ENCODE data around the gene TMPRSS11F. TPM values are rescaled to one million over a fixed set of nuclear protein-coding genes. Genes with fewer than 3 reads are reported as not detected.

The TMPRSS11F gene
- total RNA-seq, 3 donors from 2014 or later = not detected

- H3K4me1 ChIP-seq = no peaks in the 10 kb centered on the region
- no peak for DNase-seq (ENCODE audit: low spot score in 2 of 2)
- intact Hi-C loops (cut with DNase I; ENCODE audit: low total_unique reads) = loop anchor here (10.0 kb wide), 1 partner anchor 1263 kb away; no protein-coding TSS in a partner anchor
- no peaks in the 10 kb centered on the region for H3K36me3 ChIP-seq
- no peaks in the 10 kb centered on the region for H3K27me3 ChIP-seq
- no peaks in the 10 kb centered on the region for H3K9me3 ChIP-seq
- TF ChIP-seq POLR2AphosphoS5 (IDR thresholded peaks at IDR 0.05) (no peak), CTCF (IDR thresholded peaks at IDR 0.05) (no peak), POLR2A (IDR thresholded peaks at IDR 0.05) (no peak)
- H3K27ac ChIP-seq = no peak overlapping the region
- H3K4me3 ChIP-seq = no peak overlapping the region
Measured at GRCh38 chr4:68077737-68078136, 51.9 kb downstream of the TMPRSS11F start.

GRCh38 chr4:68077301-68077700 is 52.4 kb downstream of the TMPRSS11F start:
- no peaks in the 10 kb centered on the region for H3K4me1 ChIP-seq
- intact Hi-C loops (cut with DNase I; ENCODE audit: low total_unique reads) = loop anchor here (10.0 kb wide), 1 partner anchor 1262 kb away; no protein-coding TSS in a partner anchor

GRCh38 chr4:68076194-68076593 is 53.5 kb downstream of the TMPRSS11F start:
- intact Hi-C loops (cut with DNase I; ENCODE audit: low total_unique reads) = loop anchor here (10.0 kb wide), 1 partner anchor 1261 kb away; no protein-coding TSS in a partner anchor
- Histone ChIP-seq H3K4me1 (no peaks in the 10 kb centered on the region), H3K27ac (no peak overlapping the region), H3K27me3 (no peaks in the 10 kb centered on the region), H3K4me3 (no peak overlapping the region), H3K9me3 (no peaks in the 10 kb centered on the region), H3K36me3 (no peaks in the 10 kb centered on the region)
- no peak for DNase-seq (ENCODE audit: low spot score in 2 of 2)
- TF ChIP-seq CTCF (IDR thresholded peaks at IDR 0.05) (no peak), POLR2A (IDR thresholded peaks at IDR 0.05) (no peak)

More at GRCh38 chr4:68077301-68077700, 52.4 kb downstream of the TMPRSS11F start:
- H3K27me3 ChIP-seq = no peaks in the 10 kb centered on the region
- no peaks in the 10 kb centered on the region for H3K36me3 ChIP-seq
- no peak overlapping the region for H3K27ac ChIP-seq
- DNase-seq (ENCODE audit: low spot score in 2 of 2) = no peak
- H3K9me3 ChIP-seq = no peaks in the 10 kb centered on the region
- H3K4me3 ChIP-seq = no peak overlapping the region
- TF ChIP-seq CTCF (IDR thresholded peaks at IDR 0.05) (no peak), POLR2A (IDR thresholded peaks at IDR 0.05) (no peak), POLR2AphosphoS5 (IDR thresholded peaks at IDR 0.05) (no peak)

- intact Hi-C loops (cut with DNase I; ENCODE audit: low total_unique reads) = loop anchor here (10.0 kb wide), 1 partner anchor 1260 kb away; no protein-coding TSS in a partner anchor
- Histone ChIP-seq H3K4me1 (no peaks in the 10 kb centered on the region), H3K27ac (no peak overlapping the region), H3K9me3 (no peaks in the 10 kb centered on the region), H3K4me3 (no peak overlapping the region), H3K27me3 (no peaks in the 10 kb centered on the region), H3K36me3 (no peaks in the 10 kb centered on the region)
- no peak for DNase-seq (ENCODE audit: low spot score in 2 of 2)
- TF ChIP-seq POLR2A (IDR thresholded peaks at IDR 0.05) (no peak), POLR2AphosphoS5 (IDR thresholded peaks at IDR 0.05) (no peak), CTCF (IDR thresholded peaks at IDR 0.05) (no peak)
Measured at GRCh38 chr4:68074397-68074796, 55.3 kb downstream of the TMPRSS11F start.

GRCh38 chr4:68070302-68070701 is 59.4 kb downstream of the TMPRSS11F start:
- H3K27ac ChIP-seq = no peak overlapping the region
- no peaks in the 10 kb centered on the region for H3K36me3 ChIP-seq
- no peaks in the 10 kb centered on the region for H3K4me1 ChIP-seq
- no peaks in the 10 kb centered on the region for H3K27me3 ChIP-seq
- no peaks in the 10 kb centered on the region for H3K9me3 ChIP-seq
- TF ChIP-seq POLR2A (IDR thresholded peaks at IDR 0.05) (no peak), POLR2AphosphoS5 (IDR thresholded peaks at IDR 0.05) (no peak), CTCF (IDR thresholded peaks at IDR 0.05) (no peak)
- no peak overlapping the region for H3K4me3 ChIP-seq
- intact Hi-C loops (cut with DNase I; ENCODE audit: low total_unique reads) = loop anchor here (10.0 kb wide), 1 partner anchor 1256 kb away; no protein-coding TSS in a partner anchor
- no peak for DNase-seq (ENCODE audit: low spot score in 2 of 2)

Measured in breast epithelium (tissue), 4 donors.